Esophagus squamous epithelium (tissue), 4 donors: ENCODE results near the gene IFNA21.
"Not testable (repeated sequence)": the region's sequence is repeated elsewhere in the genome, so short reads cannot be mapped to it uniquely, and the experiment has no call there.

Source experiments
- CTCF ChIP-seq, 6 experiments: fragments of 450-650 bp in 4 of 6; fragments of 200-600 bp in 2 of 6; sonication (generic) in 2 of 6; IDR thresholded peaks; one replicate each; pipeline ENCODE4 v1.5.1; 2016 to 2019; ENCODE audit warnings: antibody characterized with exemption in 6 of 6, mild to moderate bottlenecking in 4 of 6, moderate library complexity in 4 of 6
- POLR2A ChIP-seq, 4 donors: fragments of 450-650 bp; IDR thresholded peaks; one replicate each; pipeline ENCODE4 v1.6.1; 2017; ENCODE audit warnings: antibody characterized with exemption in 4 of 4, mild to moderate bottlenecking in 4 of 4, moderate library complexity in 3 of 4

- TF ChIP-seq CTCF, POLR2A (IDR thresholded peaks at IDR 0.05): not testable (repeated sequence)
Measured at GRCh38 chr9:21207043-21207442, 40.6 kb upstream of the IFNA21 start, which contains the start of gene IFNA10.
